HG02870 (cell line): ENCODE results near the gene ST3GAL2.

ENCODE experiments used
- ATAC-seq: cut with Tn5 transposase; IDR thresholded peaks from one replicate; pipeline ENCODE4 v1.9.1; 2021; ENCODE audit warnings: mild to moderate bottlenecking, moderate library complexity; ENCODE audit not compliant: unreplicated experiment

Gene ST3GAL2, protein sequence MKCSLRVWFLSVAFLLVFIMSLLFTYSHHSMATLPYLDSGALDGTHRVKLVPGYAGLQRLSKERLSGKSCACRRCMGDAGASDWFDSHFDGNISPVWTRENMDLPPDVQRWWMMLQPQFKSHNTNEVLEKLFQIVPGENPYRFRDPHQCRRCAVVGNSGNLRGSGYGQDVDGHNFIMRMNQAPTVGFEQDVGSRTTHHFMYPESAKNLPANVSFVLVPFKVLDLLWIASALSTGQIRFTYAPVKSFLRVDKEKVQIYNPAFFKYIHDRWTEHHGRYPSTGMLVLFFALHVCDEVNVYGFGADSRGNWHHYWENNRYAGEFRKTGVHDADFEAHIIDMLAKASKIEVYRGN

DNA sequence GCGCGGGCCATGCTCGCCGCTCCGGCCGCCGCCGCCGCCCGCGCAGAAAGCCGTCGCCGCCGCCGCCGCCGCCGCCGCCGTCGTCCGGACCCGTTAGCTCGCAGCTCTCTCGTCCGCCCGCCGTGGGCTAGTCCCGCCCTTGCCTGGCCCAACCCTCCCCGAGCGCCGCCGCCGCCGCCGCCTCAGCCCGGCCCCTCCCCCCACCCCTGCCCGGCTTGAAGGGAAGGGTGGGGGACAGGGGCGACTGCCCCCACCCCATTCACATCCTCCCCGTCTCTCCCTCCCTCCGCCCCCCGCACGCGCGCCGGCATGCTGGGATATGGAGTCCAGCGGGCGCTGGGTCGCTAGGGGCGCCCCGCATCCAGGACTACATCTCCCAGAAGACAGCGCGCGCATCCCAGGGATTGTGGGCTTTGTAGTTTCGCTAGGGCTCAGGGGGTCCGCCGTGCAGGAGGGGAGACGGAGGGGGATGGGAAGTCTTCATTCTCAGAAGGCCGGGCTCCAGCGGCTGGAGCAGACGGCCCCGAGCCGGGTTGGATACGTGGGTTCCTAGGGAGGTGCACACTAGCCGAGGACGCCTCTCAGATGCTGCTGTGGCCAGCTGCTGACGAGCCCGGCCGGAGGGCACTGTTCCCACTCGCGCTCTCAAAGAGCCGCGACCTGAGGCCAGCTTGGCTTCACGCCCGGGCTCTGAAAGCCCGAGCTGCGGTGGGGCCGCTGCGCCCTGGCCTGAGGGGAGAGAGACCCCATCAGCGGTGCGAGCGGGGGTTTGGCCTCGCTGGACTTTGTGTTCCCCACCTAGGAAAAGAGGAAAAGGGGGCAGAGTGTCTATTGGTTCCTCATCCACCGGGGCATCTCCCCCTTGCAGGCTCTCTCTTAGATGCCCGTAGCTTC lies at the start of gene ST3GAL2:
TSS of gene ST3GAL2 (minus strand) at position 132 of the 894 bp plus-strand sequence. CDS start 40,570 bp downstream, outside the sequence.
- ATAC-seq: peak; percentile 70

DNA sequence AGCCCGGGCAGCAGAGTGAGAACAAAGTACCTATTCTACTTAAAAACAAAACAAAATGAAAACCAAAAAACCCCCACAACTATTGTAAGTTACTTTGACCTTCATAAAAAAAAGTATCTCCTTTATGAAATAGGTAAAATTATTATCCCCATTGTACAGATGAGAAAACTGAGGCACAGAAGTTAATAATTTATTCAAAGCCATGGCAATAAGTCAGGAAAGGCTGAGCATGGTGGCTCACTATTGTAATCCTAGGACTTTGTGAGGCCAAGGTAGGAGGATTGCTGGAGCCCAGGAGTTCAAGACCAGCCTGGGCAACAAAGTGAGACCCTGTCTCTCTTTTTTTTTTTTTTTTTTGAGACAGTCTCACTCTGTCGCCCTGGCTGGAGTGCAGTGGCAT lies 46.0 kb upstream of the ST3GAL2 start:
- ATAC-seq: no peak

DNA sequence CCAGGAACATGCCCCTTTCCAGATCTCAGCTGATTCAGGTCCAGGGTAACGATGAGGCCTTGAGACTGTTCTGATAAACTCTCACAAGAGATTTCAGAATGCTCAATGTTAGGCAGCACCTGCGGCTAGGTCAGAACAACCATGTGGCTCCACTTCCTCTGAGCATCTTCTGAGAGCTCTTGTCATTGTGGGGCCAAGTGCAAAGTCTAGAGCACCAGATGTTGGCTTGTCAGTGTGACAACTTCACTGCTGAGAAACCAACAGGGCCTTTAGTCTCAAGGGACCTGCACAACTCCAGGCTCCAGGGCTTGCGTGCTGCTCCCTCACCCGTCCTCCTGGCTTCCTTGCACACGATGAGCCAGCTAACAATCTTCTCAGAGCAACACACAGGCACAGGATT lies 44.5 kb upstream of the ST3GAL2 start:
- peak; percentile 41 for ATAC-seq

DNA sequence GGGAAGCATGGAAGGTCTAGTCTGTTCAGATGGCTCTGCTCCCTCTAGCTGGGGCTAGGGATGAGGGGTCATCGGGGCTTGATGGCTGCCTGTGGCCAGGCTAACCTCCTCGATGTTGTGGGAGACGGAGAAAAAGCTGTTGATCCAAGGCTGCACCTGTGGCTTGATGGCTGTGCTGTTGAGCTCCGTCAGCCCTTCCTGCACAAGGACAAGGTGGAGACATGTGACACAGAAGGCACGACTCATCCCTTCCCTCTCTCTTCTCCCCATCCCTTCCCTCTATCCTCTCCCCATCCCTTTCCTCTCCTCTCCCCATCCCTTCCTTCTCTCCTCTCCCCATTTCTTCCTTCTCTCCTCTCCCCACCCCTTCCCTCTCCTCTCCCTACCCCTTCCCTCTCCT lies 43.7 kb upstream of the ST3GAL2 start:
- no peak for ATAC-seq

DNA sequence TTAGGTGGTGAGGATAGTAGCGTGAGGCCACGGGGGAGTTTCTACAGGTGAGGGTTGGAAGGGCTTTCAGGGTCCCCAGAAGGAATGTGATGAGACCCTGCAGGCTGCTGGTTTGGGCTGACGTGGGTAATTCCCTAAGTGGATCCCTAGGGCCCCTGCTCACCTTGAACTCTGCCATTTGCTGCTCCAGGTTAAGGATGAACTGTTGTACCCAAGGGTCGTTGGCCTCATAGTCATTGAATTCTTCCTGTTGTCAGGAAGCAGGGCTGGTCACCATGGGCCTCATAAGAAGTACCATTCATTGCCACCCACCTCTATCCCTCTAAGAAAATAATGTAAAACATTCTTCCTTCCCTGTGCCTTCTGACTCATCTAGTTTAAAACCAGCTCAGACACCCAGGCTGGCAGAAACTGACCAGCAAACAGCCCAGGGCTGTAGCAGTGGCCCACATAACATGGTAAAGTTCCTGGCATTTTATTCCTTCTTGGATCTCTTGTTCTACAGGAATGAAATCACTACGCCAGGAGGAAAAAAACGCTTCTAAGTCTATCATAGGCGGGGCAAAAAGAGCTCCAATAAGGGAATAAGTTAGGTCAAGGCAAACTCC lies 43.1 kb upstream of the ST3GAL2 start:
- no peak for ATAC-seq

DNA sequence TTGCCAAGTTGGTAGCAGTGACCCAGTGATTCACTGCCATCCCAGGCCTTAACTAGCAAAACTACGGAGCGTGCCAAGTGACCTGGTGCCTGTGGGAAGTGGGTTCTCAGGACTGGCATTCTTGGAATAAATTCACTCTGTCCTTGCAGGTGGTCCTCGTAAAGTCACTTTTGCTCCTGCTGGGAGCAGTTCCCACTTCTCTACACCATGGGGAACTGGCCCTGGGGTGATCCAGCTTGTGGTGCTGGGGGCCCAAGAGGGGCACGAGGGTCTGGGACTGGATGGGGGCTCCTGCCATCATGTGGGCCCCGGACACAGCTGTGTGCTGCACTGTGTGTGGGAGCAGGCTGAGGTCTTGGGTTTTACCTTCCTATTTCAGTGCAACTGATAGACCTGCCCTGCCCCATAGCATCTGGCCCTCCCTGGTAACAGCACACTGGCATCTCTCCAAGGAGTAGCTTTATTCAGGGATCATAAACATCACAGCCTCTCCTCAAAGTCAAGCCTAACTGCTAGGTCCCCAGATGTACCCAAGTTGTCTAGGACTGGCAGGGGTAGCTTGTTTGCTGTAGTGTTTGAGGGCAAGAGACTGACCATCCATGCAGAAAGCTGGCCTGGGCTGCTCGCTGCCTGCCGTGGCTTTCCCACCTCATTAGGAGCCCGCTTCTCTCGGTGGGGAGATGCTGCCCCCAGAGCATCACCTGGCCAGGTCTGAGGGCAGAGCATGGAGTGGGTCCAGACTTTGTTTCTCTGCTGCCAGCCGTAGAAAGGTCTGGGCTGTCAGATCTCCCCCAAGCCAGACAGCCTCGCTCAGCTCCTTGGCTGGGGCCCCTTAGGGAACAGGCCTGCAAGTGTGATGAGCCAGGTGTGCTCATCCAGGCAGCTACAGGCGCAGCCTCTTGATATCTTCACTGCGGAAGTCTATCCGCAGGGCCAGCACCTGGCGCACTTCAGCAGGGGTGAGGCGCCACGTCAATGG lies 41.5 kb upstream of the ST3GAL2 start:
- ATAC-seq: no peak

DNA sequence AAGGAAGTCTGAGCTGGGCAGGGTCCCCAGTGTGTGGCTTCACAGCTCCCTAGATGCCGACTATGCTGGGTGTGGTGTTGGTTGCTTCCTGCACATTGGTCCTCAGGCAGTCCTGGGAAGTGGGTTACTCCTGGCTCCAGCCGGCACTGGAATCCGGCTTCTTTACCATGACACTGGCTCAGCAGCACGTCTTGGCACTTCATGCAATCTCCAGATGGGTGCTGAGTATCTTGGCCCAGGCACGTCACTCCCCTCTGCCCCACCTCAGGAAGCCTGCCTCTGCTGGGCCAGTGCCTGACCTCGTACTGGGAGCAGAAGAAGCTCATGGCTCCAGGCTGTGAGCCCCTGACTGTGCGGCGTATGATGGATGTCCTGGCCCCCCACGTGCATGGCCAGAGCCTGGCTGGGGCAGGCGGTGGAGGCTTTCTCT lies 40.0 kb upstream of the ST3GAL2 start:
- no peak for ATAC-seq

DNA sequence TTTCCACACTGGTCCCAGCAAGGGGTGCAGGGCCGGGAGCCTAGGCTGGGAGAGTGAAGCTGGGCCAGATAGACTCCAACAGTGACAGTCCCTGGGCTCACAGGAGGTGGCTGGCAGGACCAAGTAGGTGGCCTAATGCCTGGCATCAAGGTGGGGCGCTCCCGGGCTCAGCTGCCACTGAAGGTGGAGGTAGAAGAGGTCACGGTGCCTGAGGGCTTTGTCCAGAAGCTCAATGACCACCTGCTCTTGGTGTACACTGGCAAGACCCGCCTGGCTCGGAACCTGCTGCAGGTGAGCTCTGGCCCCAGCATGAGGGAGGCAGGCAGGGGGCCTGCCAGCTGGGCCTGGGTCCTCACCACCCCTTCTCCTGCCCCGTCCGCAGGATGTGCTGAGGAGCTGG lies 39.3 kb upstream of the ST3GAL2 start:
- no peak for ATAC-seq

DNA sequence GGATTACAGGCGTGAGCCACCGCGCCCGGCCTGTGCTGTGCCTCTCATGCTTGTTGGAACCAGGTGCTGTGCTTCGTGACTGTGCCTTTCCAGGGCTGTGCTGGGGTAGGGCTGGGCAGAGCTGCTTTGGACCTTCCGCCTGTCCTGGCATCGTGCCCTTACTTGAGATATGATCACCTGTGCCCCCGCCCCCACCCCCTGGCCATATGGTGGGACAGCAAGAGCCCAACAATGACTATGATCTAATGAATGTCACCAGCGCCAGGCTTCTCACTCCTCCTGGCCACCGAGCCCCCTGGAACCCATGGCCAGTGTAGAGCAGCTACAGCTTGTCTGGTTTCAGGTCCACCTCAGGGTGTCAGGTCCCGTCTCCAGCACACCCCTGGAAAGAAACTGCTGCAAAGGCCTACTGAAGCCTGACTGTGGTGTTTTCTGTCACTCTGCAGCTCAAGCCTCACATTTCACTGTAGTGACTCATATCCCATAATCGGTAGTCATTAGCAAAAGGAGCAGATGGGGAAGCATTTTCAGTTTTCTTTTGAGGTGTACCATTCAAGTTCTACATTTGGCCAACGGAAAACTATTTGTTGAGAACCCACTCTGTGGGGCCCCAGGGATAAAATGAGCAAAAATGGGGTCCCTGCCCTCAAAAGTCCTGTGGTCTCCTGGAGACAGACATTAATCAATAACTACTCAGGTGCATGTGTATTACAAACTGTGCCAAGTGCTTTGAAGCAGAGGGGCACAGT lies 37.5 kb upstream of the ST3GAL2 start:
- peak; percentile 89 for ATAC-seq

DNA sequence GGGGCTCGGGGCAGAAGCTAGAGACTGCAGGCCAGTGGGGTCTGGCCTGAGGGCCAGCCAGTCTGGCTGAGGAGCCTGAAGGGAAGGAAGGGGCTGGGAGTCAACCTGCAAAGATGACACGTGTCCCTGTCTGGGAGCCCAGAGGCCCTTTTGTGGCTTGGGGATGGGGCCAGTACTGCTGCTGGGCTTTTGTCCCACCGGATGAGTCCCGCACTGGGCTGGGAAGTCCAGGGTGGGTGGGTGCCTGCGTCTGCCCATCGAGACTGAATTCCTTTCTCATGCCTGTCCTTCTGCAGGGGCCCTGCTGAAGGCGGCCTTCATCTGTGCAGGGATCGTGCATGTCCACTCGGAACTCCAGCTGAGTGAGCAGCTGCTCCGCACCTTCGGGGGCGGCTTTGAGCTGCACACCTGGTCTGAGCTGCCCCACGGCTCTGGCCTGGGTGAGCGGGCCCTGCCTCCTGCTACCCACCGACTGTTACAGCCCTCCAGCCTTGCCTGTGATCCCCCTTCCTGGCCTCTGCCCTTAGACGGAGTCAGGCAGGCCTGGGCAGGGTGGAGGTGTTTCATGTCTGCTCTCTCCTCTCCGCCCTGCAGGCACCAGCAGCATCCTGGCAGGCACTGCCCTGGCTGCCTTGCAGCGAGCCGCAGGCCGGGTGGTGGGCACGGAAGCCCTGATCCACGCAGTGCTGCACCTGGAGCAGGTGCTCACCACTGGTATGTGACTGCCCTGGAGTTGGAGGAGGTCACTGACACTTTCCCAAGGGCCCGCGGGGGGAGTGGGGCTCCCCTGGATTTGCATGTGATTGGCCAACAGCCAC lies 36.4 kb upstream of the ST3GAL2 start:
- no peak for ATAC-seq

DNA sequence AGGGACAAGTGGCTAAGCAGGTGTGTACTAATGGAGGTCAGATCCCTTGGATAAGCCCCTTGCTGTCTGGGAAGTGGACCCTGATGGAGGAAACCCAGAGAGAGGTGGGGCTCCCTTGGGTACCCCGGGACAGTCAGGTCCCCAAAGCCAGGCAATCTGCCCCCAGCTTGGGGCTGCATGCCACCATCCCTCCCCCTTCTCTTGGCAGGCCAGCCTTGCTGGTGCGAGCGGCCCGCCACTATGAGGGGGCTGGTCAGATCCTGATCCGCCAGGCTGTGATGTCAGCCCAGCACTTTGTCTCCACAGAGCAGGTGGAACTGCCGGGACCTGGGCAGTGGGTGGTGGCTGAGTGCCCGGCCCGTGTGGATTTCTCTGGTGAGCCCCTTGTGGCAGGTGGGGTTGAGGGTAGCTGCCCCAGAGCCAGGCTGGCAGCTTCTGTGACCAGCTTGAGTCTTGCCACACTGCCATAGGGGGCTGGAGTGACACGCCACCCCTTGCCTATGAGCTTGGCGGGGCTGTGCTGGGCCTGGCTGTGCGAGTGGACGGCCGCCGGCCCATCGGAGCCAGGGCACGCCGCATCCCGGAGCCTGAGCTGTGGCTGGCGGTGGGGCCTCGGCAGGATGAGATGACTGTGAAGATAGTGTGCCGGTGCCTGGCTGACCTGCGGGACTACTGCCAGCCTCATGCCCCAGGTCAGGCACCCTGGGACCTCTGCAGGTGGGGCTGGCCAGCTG lies 35.6 kb upstream of the ST3GAL2 start:
- ATAC-seq: no peak

DNA sequence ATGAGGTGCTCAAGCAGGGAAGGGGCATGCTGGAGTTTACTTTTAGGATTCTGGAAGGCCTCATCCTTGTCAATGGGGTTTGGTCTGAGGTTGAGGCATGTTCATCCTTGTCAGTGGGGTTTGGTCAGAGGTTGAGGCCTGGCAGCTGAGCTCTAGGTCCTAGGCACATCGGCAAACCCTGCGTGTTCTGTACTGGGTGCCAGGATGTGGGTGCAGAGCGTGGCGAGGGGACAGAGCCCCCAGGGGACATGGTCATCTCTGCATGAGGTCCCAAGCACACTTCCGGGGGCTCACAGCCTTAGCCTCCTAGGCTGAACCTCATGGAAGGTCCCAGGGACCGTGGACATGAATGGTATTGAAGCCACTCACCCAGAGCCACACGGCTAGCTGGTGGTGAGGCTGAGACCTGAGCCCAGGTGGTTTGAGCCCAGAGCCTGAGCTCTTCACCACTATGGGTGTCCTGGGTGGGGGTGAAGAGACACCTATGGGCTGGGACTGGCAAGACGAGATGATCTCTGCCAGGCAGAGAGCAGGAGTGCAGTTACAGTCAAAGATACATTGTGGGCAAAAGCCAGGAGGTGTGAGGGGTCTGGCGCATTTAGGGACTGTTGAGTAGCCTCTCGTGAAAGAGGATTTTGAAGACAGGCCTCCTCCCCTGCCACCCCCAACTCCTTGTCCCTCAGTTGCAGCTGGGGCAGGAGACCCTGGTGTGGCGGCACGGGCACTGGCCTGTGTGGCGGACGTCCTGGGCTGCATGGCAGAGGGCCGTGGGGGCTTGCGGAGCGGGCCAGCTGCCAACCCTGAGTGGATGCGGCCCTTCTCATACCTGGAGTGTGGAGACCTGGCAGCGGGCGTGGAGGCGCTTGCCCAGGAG lies 34.8 kb upstream of the ST3GAL2 start:
- no peak for ATAC-seq

DNA sequence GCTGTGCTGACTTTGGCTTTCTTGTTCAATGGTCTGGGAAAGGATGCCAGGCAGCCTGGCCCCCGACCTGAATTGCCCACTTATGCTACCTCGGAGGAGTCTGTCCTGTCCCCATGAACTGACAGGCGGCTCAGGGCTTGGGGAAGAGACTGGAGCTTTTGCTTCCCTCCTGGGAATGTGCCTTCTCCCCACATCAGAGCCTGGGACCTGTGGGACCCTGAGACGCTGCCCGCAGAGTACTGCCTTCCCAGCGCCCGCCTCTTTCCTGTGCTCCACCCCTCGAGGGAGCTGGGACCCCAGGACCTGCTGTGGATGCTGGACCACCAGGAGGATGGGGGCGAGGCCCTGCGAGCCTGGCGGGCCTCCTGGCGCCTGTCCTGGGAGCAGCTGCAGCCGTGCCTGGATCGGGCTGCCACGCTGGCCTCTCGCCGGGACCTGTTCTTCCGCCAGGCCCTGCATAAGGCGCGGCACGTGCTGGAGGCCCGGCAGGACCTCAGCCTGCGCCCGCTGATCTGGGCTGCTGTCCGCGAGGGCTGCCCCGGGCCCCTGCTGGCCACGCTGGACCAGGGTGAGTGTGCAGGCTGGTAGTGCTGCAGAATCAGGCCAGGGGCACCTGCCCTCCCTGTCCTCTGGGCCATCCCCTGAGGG lies 34.0 kb upstream of the ST3GAL2 start:
- no peak for ATAC-seq

DNA sequence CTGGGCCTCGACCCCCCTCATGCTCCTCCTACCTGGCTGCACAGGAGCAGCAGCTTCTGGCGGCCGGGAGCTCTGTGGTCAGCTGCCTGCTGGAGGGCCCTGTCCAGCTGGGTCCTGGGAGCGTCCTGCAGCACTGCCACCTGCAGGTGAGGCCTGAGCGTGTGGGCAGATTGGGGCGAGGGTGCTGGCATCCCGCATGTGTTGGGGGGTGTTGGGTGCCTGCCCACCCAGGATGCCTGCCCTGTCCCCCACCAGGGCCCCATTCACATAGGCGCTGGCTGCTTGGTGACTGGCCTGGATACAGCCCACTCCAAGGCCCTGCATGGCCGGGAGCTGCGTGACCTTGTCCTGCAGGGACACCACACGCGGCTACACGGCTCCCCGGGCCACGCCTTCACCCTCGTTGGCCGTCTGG lies 32.0 kb upstream of the ST3GAL2 start:
- no peak for ATAC-seq

DNA sequence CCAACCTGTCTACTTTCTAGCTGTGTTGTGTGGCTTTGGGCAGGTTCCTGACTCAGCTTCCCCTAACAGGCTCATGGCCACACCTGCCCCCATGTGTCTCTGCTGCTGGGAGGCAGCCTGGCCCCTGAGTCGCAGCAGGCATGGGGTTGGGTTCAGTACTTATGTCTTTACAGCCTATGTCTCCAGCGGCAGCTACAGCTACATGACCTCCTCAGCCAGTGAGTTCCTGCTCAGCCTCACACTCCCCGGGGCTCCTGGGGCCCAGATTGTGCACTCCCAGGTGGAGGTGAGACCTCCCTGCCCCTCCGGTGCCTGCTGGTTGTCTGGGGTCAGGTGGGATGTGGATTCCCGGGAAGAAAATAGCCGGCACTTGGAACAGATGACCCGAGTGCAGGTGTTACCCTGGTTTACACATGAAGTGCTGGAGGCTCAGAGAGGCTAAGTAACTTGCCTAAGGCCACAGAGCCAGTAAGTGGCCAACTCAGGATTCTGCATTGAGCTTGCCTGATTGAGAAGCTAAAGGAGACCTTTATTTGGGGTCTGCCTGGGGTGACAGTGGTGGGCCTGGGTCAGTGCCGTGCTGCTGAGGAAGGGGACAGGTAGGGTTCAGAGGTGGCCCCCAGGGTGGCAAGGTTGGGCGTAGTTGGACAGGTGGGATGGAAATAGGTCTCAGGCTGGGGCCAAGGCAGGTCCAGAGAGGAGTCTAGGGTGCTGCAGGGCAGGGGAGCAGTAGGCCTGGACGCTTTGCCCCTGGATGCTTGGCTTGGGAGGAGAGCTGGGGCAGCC lies 31.4 kb upstream of the ST3GAL2 start:
- ATAC-seq: no peak
